ENCODE measurements around the gene MAPK10. TPM values are rescaled to one million over a fixed set of nuclear protein-coding genes. Genes with fewer than 3 reads are reported as not detected.

Gene MAPK10
- 177 TPM for total RNA-seq

- FAIRE-seq, result peak; percentile 61
- DNase-seq (ENCODE audit: low spot score in 2 of 2), result peak; percentile 64 to 66
Measured at GRCh38 chr4:86359944-86360478, at the start of gene MAPK10. MAPK10 (minus strand) TSS chr4:86360053.

GRCh38 chr4:86403575-86403974 lies 43.7 kb upstream of the MAPK10 start:
- no peak for FAIRE-seq
- DNase-seq (ENCODE audit: low spot score in 2 of 2), result no peak

GRCh38 chr4:86401826-86402225 lies 42.0 kb upstream of the MAPK10 start:
- DNase-seq (ENCODE audit: low spot score in 2 of 2), result no peak
- FAIRE-seq, result no peak

GRCh38 chr4:86400216-86400615 lies 40.4 kb upstream of the MAPK10 start:
- FAIRE-seq (no peak), DNase-seq (ENCODE audit: low spot score in 2 of 2) (no peak)

- FAIRE-seq (no peak), DNase-seq (ENCODE audit: low spot score in 2 of 2) (no peak)
Measured at GRCh38 chr4:86398187-86398586, 38.3 kb upstream of the MAPK10 start.

- DNase-seq (ENCODE audit: low spot score in 2 of 2) (no peak), FAIRE-seq (no peak)
Measured at GRCh38 chr4:86393749-86394148, 33.9 kb upstream of the MAPK10 start.

- FAIRE-seq (no peak), DNase-seq (ENCODE audit: low spot score in 2 of 2) (no peak)
Measured at GRCh38 chr4:86389664-86390063, 29.8 kb upstream of the MAPK10 start.

GRCh38 chr4:86388252-86388651 lies 28.4 kb upstream of the MAPK10 start:
- FAIRE-seq (peak; percentile 34), DNase-seq (ENCODE audit: low spot score in 2 of 2) (no peak)

- DNase-seq (ENCODE audit: low spot score in 2 of 2) (no peak), FAIRE-seq (no peak)
Measured at GRCh38 chr4:86386817-86387415, 27.1 kb upstream of the MAPK10 start.

GRCh38 chr4:86386201-86386600 lies 26.3 kb upstream of the MAPK10 start:
- DNase-seq (ENCODE audit: low spot score in 2 of 2), result no peak
- FAIRE-seq, result no peak

GRCh38 chr4:86381431-86381830 lies 21.6 kb upstream of the MAPK10 start:
- DNase-seq (ENCODE audit: low spot score in 2 of 2) (no peak), FAIRE-seq (no peak)

- FAIRE-seq (no peak), DNase-seq (ENCODE audit: low spot score in 2 of 2) (no peak)
Measured at GRCh38 chr4:86380181-86380724, 20.4 kb upstream of the MAPK10 start.

- no peak for DNase-seq (ENCODE audit: low spot score in 2 of 2)
- no peak for FAIRE-seq
Measured at GRCh38 chr4:86376850-86377249, 17.0 kb upstream of the MAPK10 start.

GRCh38 chr4:86368433-86368832 lies 8.6 kb upstream of the MAPK10 start:
- DNase-seq (ENCODE audit: low spot score in 2 of 2) (no peak), FAIRE-seq (no peak)

- DNase-seq (ENCODE audit: low spot score in 2 of 2) (no peak), FAIRE-seq (no peak)
Measured at GRCh38 chr4:86367577-86367976, 7.7 kb upstream of the MAPK10 start.

GRCh38 chr4:86366920-86367319 lies 7.1 kb upstream of the MAPK10 start:
- FAIRE-seq, result no peak

GRCh38 chr4:86362510-86362909 lies 2.7 kb upstream of the MAPK10 start:
- no peak for FAIRE-seq
- no peak for DNase-seq (ENCODE audit: low spot score in 2 of 2)

More at GRCh38 chr4:86366920-86367319, 7.1 kb upstream of the MAPK10 start:
- DNase-seq (ENCODE audit: low spot score in 2 of 2), result no peak

- FAIRE-seq (no peak), DNase-seq (ENCODE audit: low spot score in 2 of 2) (no peak)
Measured at GRCh38 chr4:86358257-86358656, 1.6 kb downstream of the MAPK10 start.

- no peak for FAIRE-seq
- no peak for DNase-seq (ENCODE audit: low spot score in 2 of 2)
Measured at GRCh38 chr4:86357608-86358007, 2.2 kb downstream of the MAPK10 start.

- DNase-seq (ENCODE audit: low spot score in 2 of 2), result no peak
- no peak for FAIRE-seq
Measured at GRCh38 chr4:86356425-86357210, 3.2 kb downstream of the MAPK10 start.

GRCh38 chr4:86354390-86354789 lies 5.5 kb downstream of the MAPK10 start:
- DNase-seq (ENCODE audit: low spot score in 2 of 2), result no peak

GRCh38 chr4:86346320-86346719 lies 13.5 kb downstream of the MAPK10 start:
- FAIRE-seq (no peak), DNase-seq (ENCODE audit: low spot score in 2 of 2) (no peak)

More at GRCh38 chr4:86354390-86354789, 5.5 kb downstream of the MAPK10 start:
- no peak for FAIRE-seq

Measured in frontal cortex (tissue), 4 donors.